HEK293 (cell line): ENCODE data around the gene SMARCA1.

Experiments
- BCL6B ChIP-seq: fragments of 450-650 bp; formaldehyde crosslinking; IDR thresholded peaks from 2 replicates; pipeline ENCODE4 v1.5.1; 2017; ENCODE audit warnings: missing biosample characterization, missing genetic modification characterization
- CTCF ChIP-seq: fragments of 450-650 bp; formaldehyde crosslinking; IDR thresholded peaks from 2 replicates; pipeline ENCODE4 v1.5.1; 2016; ENCODE audit warnings: missing biosample characterization, missing genetic modification characterization
- ZBTB10 ChIP-seq: fragments of 450-650 bp; formaldehyde crosslinking; IDR thresholded peaks from 2 replicates; pipeline ENCODE4 v1.5.1; 2016; ENCODE audit warnings: missing biosample characterization, missing genetic modification characterization
- ZBTB11 ChIP-seq: fragments of 450-650 bp; formaldehyde crosslinking; conservative IDR thresholded peaks from 2 replicates; pipeline ENCODE4 v1.5.1; 2016; ENCODE audit warnings: low read depth, missing biosample characterization, missing genetic modification characterization
- ZBTB49 ChIP-seq: fragments of 450-650 bp; formaldehyde crosslinking; IDR thresholded peaks from 2 replicates; pipeline ENCODE4 v1.5.1; 2016; ENCODE audit warnings: missing biosample characterization, missing genetic modification characterization, low read depth
- ZNF18 ChIP-seq: fragments of 450-650 bp; formaldehyde crosslinking; IDR thresholded peaks from 2 replicates; pipeline ENCODE4 v1.5.1; 2016; ENCODE audit warnings: missing biosample characterization, missing genetic modification characterization
- ZNF362 ChIP-seq: fragments of 450-650 bp; formaldehyde crosslinking; IDR thresholded peaks from 2 replicates; pipeline ENCODE4 v1.5.1; 2016; ENCODE audit warnings: missing biosample characterization, missing genetic modification characterization
- ZNF391 ChIP-seq: fragments of 450-650 bp; formaldehyde crosslinking; IDR thresholded peaks from 2 replicates; pipeline ENCODE4 v1.5.1; 2016; ENCODE audit warnings: low read depth, missing biosample characterization, missing genetic modification characterization, borderline replicate concordance
- ZNF580 ChIP-seq: fragments of 450-650 bp; formaldehyde crosslinking; IDR thresholded peaks from 2 replicates; pipeline ENCODE4 v1.5.1; 2016; ENCODE audit warnings: missing biosample characterization, missing genetic modification characterization
- ZNF624 ChIP-seq: fragments of 450-650 bp; formaldehyde crosslinking; IDR thresholded peaks from 2 replicates; pipeline ENCODE4 v1.5.1; 2017; ENCODE audit warnings: missing biosample characterization, missing genetic modification characterization
- ZNF791 ChIP-seq: fragments of 450-650 bp; formaldehyde crosslinking; IDR thresholded peaks from 2 replicates; pipeline ENCODE4 v1.5.1; 2016; ENCODE audit warnings: missing biosample characterization, missing genetic modification characterization
- ZXDB ChIP-seq: fragments of 450-650 bp; formaldehyde crosslinking; IDR thresholded peaks from 2 replicates; pipeline ENCODE4 v1.5.1; 2016; ENCODE audit warnings: missing biosample characterization, missing genetic modification characterization

- no peak for TF ChIP-seq BCL6B (tag by site-specific recombination)
- TF ChIP-seq ZBTB11 (tag by site-specific recombination), result no peak
- no peak for TF ChIP-seq CTCF (tag by site-specific recombination)
- TF ChIP-seq ZNF391 (tag by site-specific recombination), result no peak
- no peak for TF ChIP-seq ZNF362 (tag by site-specific recombination)
- no peak for TF ChIP-seq ZNF791 (tag by site-specific recombination)
- no peak for TF ChIP-seq ZBTB49 (tag by site-specific recombination)
- no peak for TF ChIP-seq ZNF580 (tag by site-specific recombination)
- no peak for TF ChIP-seq ZNF624
- no peak for TF ChIP-seq ZBTB10 (tag by site-specific recombination)
- no peak for TF ChIP-seq ZNF18
- no peak for TF ChIP-seq ZXDB
Observed at GRCh38 chrX:129494887-129495286, 28.4 kb downstream of the SMARCA1 start.
